Measurements from ENCODE around the gene POTEH.
"Not testable (repeated sequence)": the region's sequence is repeated elsewhere in the genome, so short reads cannot be mapped to it uniquely, and the experiment has no call there.

Gene POTEH

DNA sequence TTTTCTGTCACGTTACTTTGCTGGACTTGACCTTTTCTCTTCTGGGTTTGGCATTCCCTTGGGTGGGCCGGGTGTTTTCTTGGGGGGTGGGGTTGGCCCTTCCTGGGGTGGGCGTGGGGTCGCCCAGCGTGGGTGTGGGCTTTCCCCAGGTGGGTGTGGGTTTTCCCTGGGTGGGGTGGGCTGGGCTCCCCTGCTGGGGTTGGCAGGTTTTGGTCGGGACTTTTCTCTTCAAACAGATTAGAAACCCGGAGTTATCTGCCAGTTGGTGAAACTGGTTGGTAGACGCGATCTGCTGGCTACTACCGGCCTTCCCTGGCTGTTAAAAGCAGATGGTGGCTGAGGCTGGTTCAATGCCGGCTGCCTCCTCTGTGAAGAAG is at the start of gene POTEH:
TSS of gene POTEH (plus strand) at position 278 of the 377 bp plus-strand sequence. CDS start at position 330, 52 bp downstream.
- not testable (repeated sequence) for H3K9ac ChIP-seq (ENCODE audit: low read depth in 1 of 2, low read length in 2 of 2); H3K27ac ChIP-seq (ENCODE audit: low read depth in 2 of 2, low read length in 2 of 2)

GRCh38 chr22:15642288-15642861 is 47.5 kb upstream of the POTEH start:
- not testable (repeated sequence) for H3K4me1 ChIP-seq (ENCODE audit: control insufficient read depth in 2 of 2, insufficient read depth in 2 of 2, low read length in 2 of 2); H3K4me3 ChIP-seq (ENCODE audit: low read length in 2 of 2); H3K27me3 ChIP-seq (ENCODE audit: control insufficient read depth in 2 of 2, insufficient read depth in 2 of 2, low read length in 2 of 2); H3K27ac ChIP-seq (ENCODE audit: low read depth in 2 of 2, low read length in 2 of 2); H3K36me3 ChIP-seq (ENCODE audit: control insufficient read depth in 2 of 2, insufficient read depth in 2 of 2, low read length in 2 of 2); H3K9ac ChIP-seq (ENCODE audit: low read depth in 1 of 2, low read length in 2 of 2); H3K9me3 ChIP-seq (ENCODE audit: control insufficient read depth in 2 of 2, low read length in 2 of 2)

More for the DNA sequence above, at the start of gene POTEH:
- not testable (repeated sequence) for H3K36me3 ChIP-seq (ENCODE audit: control insufficient read depth in 2 of 2, insufficient read depth in 2 of 2, low read length in 2 of 2); H3K4me1 ChIP-seq (ENCODE audit: control insufficient read depth in 2 of 2, insufficient read depth in 2 of 2, low read length in 2 of 2); H3K27me3 ChIP-seq (ENCODE audit: control insufficient read depth in 2 of 2, insufficient read depth in 2 of 2, low read length in 2 of 2); H3K4me3 ChIP-seq (ENCODE audit: low read length in 2 of 2); H3K9me3 ChIP-seq (ENCODE audit: control insufficient read depth in 2 of 2, low read length in 2 of 2)

DNA sequence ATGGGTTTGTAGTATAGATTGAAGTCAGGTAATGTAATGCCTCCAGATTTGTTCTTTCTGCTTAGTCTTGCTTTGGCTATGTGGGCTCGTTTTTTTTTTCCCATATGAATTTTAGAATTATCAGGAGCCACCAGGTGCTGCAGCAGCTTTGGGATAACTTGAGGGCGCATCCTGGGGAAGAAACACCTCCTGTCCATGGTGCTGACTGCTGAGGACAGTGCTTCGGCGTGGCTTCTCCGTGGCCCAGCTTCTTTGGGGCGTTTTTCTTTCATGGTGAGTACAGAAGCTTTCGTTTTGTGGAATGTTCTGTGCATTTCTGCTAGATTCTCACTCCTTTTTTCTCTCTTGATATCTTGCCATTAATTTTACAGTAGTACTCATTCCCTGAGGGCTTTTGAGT is 37.9 kb upstream of the POTEH start:
- not testable (repeated sequence) for H3K9ac ChIP-seq (ENCODE audit: low read depth in 1 of 2, low read length in 2 of 2); H3K4me1 ChIP-seq (ENCODE audit: control insufficient read depth in 2 of 2, insufficient read depth in 2 of 2, low read length in 2 of 2); H3K4me3 ChIP-seq (ENCODE audit: low read length in 2 of 2); H3K27me3 ChIP-seq (ENCODE audit: control insufficient read depth in 2 of 2, insufficient read depth in 2 of 2, low read length in 2 of 2); H3K9me3 ChIP-seq (ENCODE audit: control insufficient read depth in 2 of 2, low read length in 2 of 2); H3K36me3 ChIP-seq (ENCODE audit: control insufficient read depth in 2 of 2, insufficient read depth in 2 of 2, low read length in 2 of 2); H3K27ac ChIP-seq (ENCODE audit: low read depth in 2 of 2, low read length in 2 of 2)

- not testable (repeated sequence) for H3K9ac ChIP-seq (ENCODE audit: low read depth in 1 of 2, low read length in 2 of 2); H3K4me1 ChIP-seq (ENCODE audit: control insufficient read depth in 2 of 2, insufficient read depth in 2 of 2, low read length in 2 of 2); H3K27me3 ChIP-seq (ENCODE audit: control insufficient read depth in 2 of 2, insufficient read depth in 2 of 2, low read length in 2 of 2); H3K36me3 ChIP-seq (ENCODE audit: control insufficient read depth in 2 of 2, insufficient read depth in 2 of 2, low read length in 2 of 2); H3K9me3 ChIP-seq (ENCODE audit: control insufficient read depth in 2 of 2, low read length in 2 of 2); H3K4me3 ChIP-seq (ENCODE audit: low read length in 2 of 2); H3K27ac ChIP-seq (ENCODE audit: low read depth in 2 of 2, low read length in 2 of 2)
These were observed 37.1 kb upstream of the POTEH start for GRCh38 chr22:15652738-15653137.

DNA sequence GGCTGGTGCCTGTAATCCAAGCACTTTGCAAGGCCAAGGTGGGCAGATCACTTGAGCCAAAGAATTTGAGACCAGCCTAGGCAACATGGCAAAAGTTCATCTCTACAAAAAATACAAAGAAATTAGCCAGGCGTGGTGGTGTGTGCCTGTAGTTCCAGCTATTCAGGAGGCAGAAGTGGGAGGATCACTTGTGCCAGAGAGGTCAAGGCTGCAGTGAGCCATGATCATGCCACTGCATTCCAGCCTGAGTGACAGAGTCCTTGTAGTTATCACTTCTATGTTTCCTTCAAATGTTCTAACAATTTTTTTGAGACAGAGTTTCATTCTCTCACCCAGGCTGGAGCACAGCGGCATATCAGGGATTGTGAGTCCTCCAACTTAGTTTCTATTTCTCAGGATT is 36.6 kb upstream of the POTEH start:
- H3K4me3 ChIP-seq (ENCODE audit: low read length in 2 of 2); H3K27ac ChIP-seq (ENCODE audit: low read depth in 2 of 2, low read length in 2 of 2); H3K9me3 ChIP-seq (ENCODE audit: control insufficient read depth in 2 of 2, low read length in 2 of 2); H3K9ac ChIP-seq (ENCODE audit: low read depth in 1 of 2, low read length in 2 of 2); H3K36me3 ChIP-seq (ENCODE audit: control insufficient read depth in 2 of 2, insufficient read depth in 2 of 2, low read length in 2 of 2); H3K27me3 ChIP-seq (ENCODE audit: control insufficient read depth in 2 of 2, insufficient read depth in 2 of 2, low read length in 2 of 2); H3K4me1 ChIP-seq (ENCODE audit: control insufficient read depth in 2 of 2, insufficient read depth in 2 of 2, low read length in 2 of 2): not testable (repeated sequence)

GRCh38 chr22:15661102-15661501 is 28.7 kb upstream of the POTEH start:
- not testable (repeated sequence) for H3K27ac ChIP-seq (ENCODE audit: low read depth in 2 of 2, low read length in 2 of 2); H3K27me3 ChIP-seq (ENCODE audit: control insufficient read depth in 2 of 2, insufficient read depth in 2 of 2, low read length in 2 of 2); H3K9me3 ChIP-seq (ENCODE audit: control insufficient read depth in 2 of 2, low read length in 2 of 2); H3K4me1 ChIP-seq (ENCODE audit: control insufficient read depth in 2 of 2, insufficient read depth in 2 of 2, low read length in 2 of 2); H3K4me3 ChIP-seq (ENCODE audit: low read length in 2 of 2); H3K36me3 ChIP-seq (ENCODE audit: control insufficient read depth in 2 of 2, insufficient read depth in 2 of 2, low read length in 2 of 2); H3K9ac ChIP-seq (ENCODE audit: low read depth in 1 of 2, low read length in 2 of 2)

GRCh38 chr22:15664682-15665081 is 25.1 kb upstream of the POTEH start:
- not testable (repeated sequence) for H3K4me1 ChIP-seq (ENCODE audit: control insufficient read depth in 2 of 2, insufficient read depth in 2 of 2, low read length in 2 of 2); H3K9ac ChIP-seq (ENCODE audit: low read depth in 1 of 2, low read length in 2 of 2); H3K4me3 ChIP-seq (ENCODE audit: low read length in 2 of 2); H3K27ac ChIP-seq (ENCODE audit: low read depth in 2 of 2, low read length in 2 of 2); H3K9me3 ChIP-seq (ENCODE audit: control insufficient read depth in 2 of 2, low read length in 2 of 2); H3K36me3 ChIP-seq (ENCODE audit: control insufficient read depth in 2 of 2, insufficient read depth in 2 of 2, low read length in 2 of 2); H3K27me3 ChIP-seq (ENCODE audit: control insufficient read depth in 2 of 2, insufficient read depth in 2 of 2, low read length in 2 of 2)

DNA sequence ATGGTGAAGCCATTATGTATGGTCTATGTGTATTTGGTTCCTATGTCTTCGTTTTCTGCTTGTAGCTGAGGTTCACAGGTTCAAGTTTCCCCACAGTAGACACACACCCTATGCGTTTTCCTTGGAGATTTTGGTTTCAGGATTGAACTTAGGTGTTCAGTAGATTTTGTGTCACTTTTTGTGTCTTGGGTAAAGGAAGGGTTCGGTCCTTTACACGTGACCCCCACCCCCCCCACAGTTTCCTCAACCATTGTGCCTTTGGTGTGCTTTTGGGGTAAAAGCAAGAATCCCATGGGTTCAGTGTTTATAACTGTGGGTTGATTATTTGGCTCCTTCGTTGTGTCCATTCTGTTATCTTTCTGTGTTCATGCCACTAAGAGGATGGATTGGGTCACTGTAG is 24.3 kb upstream of the POTEH start:
- H3K4me3 ChIP-seq (ENCODE audit: low read length in 2 of 2); H3K9ac ChIP-seq (ENCODE audit: low read depth in 1 of 2, low read length in 2 of 2); H3K4me1 ChIP-seq (ENCODE audit: control insufficient read depth in 2 of 2, insufficient read depth in 2 of 2, low read length in 2 of 2); H3K36me3 ChIP-seq (ENCODE audit: control insufficient read depth in 2 of 2, insufficient read depth in 2 of 2, low read length in 2 of 2); H3K9me3 ChIP-seq (ENCODE audit: control insufficient read depth in 2 of 2, low read length in 2 of 2); H3K27me3 ChIP-seq (ENCODE audit: control insufficient read depth in 2 of 2, insufficient read depth in 2 of 2, low read length in 2 of 2); H3K27ac ChIP-seq (ENCODE audit: low read depth in 2 of 2, low read length in 2 of 2): not testable (repeated sequence)

- H3K27ac ChIP-seq (ENCODE audit: low read depth in 2 of 2, low read length in 2 of 2); H3K36me3 ChIP-seq (ENCODE audit: control insufficient read depth in 2 of 2, insufficient read depth in 2 of 2, low read length in 2 of 2); H3K27me3 ChIP-seq (ENCODE audit: control insufficient read depth in 2 of 2, insufficient read depth in 2 of 2, low read length in 2 of 2); H3K9me3 ChIP-seq (ENCODE audit: control insufficient read depth in 2 of 2, low read length in 2 of 2); H3K4me3 ChIP-seq (ENCODE audit: low read length in 2 of 2); H3K4me1 ChIP-seq (ENCODE audit: control insufficient read depth in 2 of 2, insufficient read depth in 2 of 2, low read length in 2 of 2); H3K9ac ChIP-seq (ENCODE audit: low read depth in 1 of 2, low read length in 2 of 2): not testable (repeated sequence)
These were observed 20.4 kb upstream of the POTEH start for GRCh38 chr22:15669430-15669829.

DNA sequence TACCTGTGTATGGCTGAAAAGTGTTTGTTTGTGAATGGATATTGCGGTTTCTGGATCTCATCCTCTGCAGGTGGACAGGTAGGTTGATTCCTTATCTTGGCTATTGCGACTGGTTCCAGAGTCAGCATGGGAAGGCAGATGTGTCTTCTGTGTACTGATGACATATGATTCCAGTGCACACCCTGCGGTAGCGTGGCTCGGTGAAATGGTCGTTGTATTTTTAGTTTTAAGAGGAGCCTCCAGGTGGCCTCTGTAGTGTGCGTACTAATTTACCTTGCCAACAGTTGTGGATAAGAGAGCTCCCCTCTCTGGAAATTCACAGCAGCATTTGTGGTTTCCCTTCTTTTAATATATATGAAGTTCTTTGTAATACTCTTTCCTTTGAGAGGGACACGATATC is 10.1 kb upstream of the POTEH start:
- H3K4me3 ChIP-seq (ENCODE audit: low read length in 2 of 2); H3K4me1 ChIP-seq (ENCODE audit: control insufficient read depth in 2 of 2, insufficient read depth in 2 of 2, low read length in 2 of 2); H3K36me3 ChIP-seq (ENCODE audit: control insufficient read depth in 2 of 2, insufficient read depth in 2 of 2, low read length in 2 of 2); H3K9ac ChIP-seq (ENCODE audit: low read depth in 1 of 2, low read length in 2 of 2); H3K9me3 ChIP-seq (ENCODE audit: control insufficient read depth in 2 of 2, low read length in 2 of 2); H3K27ac ChIP-seq (ENCODE audit: low read depth in 2 of 2, low read length in 2 of 2); H3K27me3 ChIP-seq (ENCODE audit: control insufficient read depth in 2 of 2, insufficient read depth in 2 of 2, low read length in 2 of 2): not testable (repeated sequence)

DNA sequence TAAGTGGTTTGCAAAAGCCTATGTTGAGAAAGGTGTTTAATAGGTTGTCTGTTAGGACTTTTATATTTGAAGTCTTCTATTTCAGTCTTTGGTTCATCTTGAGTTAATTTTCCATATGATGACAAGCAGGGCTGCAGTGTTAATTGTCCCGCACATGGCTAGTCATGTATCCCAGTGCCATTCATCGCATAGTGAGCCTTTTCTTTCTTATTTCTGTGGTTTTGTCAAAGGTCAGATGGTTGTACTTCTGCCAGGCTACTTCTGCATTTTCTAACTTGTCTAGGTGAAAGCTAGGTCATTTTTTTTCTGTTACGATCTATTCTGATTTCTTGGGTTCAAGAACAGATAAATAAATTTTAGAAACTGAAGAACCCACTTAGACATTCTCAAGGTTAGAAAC is 5.7 kb upstream of the POTEH start:
- H3K9ac ChIP-seq (ENCODE audit: low read depth in 1 of 2, low read length in 2 of 2); H3K27ac ChIP-seq (ENCODE audit: low read depth in 2 of 2, low read length in 2 of 2); H3K36me3 ChIP-seq (ENCODE audit: control insufficient read depth in 2 of 2, insufficient read depth in 2 of 2, low read length in 2 of 2); H3K9me3 ChIP-seq (ENCODE audit: control insufficient read depth in 2 of 2, low read length in 2 of 2); H3K27me3 ChIP-seq (ENCODE audit: control insufficient read depth in 2 of 2, insufficient read depth in 2 of 2, low read length in 2 of 2); H3K4me3 ChIP-seq (ENCODE audit: low read length in 2 of 2); H3K4me1 ChIP-seq (ENCODE audit: control insufficient read depth in 2 of 2, insufficient read depth in 2 of 2, low read length in 2 of 2): not testable (repeated sequence)
